Gastrocnemius medialis (tissue), 4 donors: Measurements from ENCODE around the gene CENPQ. TPM values are rescaled to one million over a fixed set of nuclear protein-coding genes. Genes with fewer than 3 reads are reported as not detected.

Experiments
- ATAC-seq, 2 donors: fragments of 150-250 bp; one replicate each; pipeline ENCODE4 v1.9.1; 2016
- DNase-seq, 2 donors: peaks; one replicate each; pipeline ENCODE4 v3.0.0-alpha.2; 2019
- H3K27ac ChIP-seq, 4 donors: fragments of 200-600 bp; sonication (generic); 1 replicate in 1 of 4; 2 replicates in 3 of 4; pipeline ENCODE4 v1.5.1; 2016 to 2018; ENCODE audit warnings: mild to moderate bottlenecking in 2 of 4, moderate library complexity in 1 of 4
- H3K27me3 ChIP-seq, 3 donors: fragments of 200-600 bp; sonication (generic) in 2 of 3; 1 replicate in 1 of 3; 2 replicates in 2 of 3; pipeline versions ENCODE4 v1.5.1 to v1.6.0; 2016 to 2019; ENCODE audit warnings: mild to moderate bottlenecking in 1 of 3, moderate library complexity in 1 of 3
- H3K36me3 ChIP-seq, 2 donors: fragments of 200-600 bp; sonication (generic) in 1 of 2; one replicate each; pipeline ENCODE4 v1.5.1; 2017 to 2018
- H3K4me1 ChIP-seq, 2 donors: fragments of 200-600 bp; sonication (generic) in 1 of 2; one replicate each; pipeline ENCODE4 v1.5.1; 2016 to 2017; ENCODE audit warnings: mild to moderate bottlenecking in 2 of 2
- H3K4me3 ChIP-seq, 4 donors: fragments of 200-600 bp; sonication (generic) in 3 of 4; 1 replicate in 1 of 4; 2 replicates in 3 of 4; pipeline ENCODE4 v1.5.1; 2016 to 2019; ENCODE audit warnings: mild to moderate bottlenecking in 2 of 4
- H3K9me3 ChIP-seq, 3 donors: fragments of 200-600 bp; sonication (generic) in 2 of 3; 1 replicate in 1 of 3; 2 replicates in 2 of 3; pipeline ENCODE4 v1.5.1; 2016 to 2019
- POLR2A ChIP-seq, 2 donors: fragments of 450-650 bp; IDR thresholded peaks; one replicate each; pipeline ENCODE4 v1.6.1; 2017; ENCODE audit warnings: antibody characterized with exemption in 2 of 2, mild to moderate bottlenecking in 2 of 2, moderate library complexity in 2 of 2
- in situ Hi-C, 4 donors: fragments of 200-750 bp; cut with MboI; loops; one replicate each; pipeline versions ENCODE4 v1.15.0 to v1.8.0; 2017; ENCODE audit warnings: low sequenced_read_pairs in 4 of 4
- intact Hi-C: fragments of 100-400 bp; cut with DNase I; formaldehyde crosslinking; loops from one replicate; pipeline ENCODE4 v1.15.1; 2023; ENCODE audit warnings: low total_unique reads
- total RNA-seq, 4 donors: library from RNA; depleted of rRNA; stranded (reverse); fragments of >200 nt; gene quantifications; one replicate each; pipeline versions ENCODE4 v1.1.0 to v1.2.3, GENCODE V29; 2016
- TF ChIP-seq, protein P1 (sequence below), 5 experiments: fragments of 450-650 bp in 3 of 5; fragments of 200-600 bp in 2 of 5; sonication (generic) in 2 of 5; IDR thresholded peaks in 4 of 5; conservative IDR thresholded peaks in 1 of 5; 1 replicate in 4 of 5; 2 replicates in 1 of 5; pipeline ENCODE4 v1.5.1; 2016 to 2019; ENCODE audit warnings: antibody characterized with exemption in 5 of 5, mild to moderate bottlenecking in 3 of 5, moderate library complexity in 3 of 5

CENPQ gene
- total RNA-seq, 4 donors from 2014 or later = 1.3 to 5.0 (median 3.5) TPM

DNA sequence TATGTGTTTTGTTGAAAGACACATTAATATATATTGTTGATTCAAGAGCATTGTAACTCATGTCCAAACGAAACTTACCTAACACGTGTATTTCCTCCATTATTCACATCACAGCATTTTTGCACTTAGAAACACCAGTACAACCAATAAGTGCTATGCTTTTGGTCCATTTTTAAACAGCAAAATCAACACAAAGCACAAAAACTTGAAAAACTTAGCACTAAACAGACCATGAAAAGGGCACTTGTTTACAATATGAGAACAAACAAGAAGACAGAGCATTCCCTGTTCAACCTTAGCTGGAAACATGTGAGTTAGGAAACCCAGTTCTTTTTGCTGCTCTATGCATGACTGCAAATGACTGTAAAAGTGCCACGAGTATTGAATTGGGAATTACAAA, 46.2 kb downstream of the CENPQ start:
- DNase-seq (no peak), ATAC-seq (no peak)
- in situ Hi-C loops (no loop called here), intact Hi-C loops (no loop called here)
- no peak overlapping the region for H3K27ac ChIP-seq
- no peak for TF ChIP-seq POLR2A (IDR thresholded peaks at IDR 0.05)
- TF ChIP-seq, protein P1, sequence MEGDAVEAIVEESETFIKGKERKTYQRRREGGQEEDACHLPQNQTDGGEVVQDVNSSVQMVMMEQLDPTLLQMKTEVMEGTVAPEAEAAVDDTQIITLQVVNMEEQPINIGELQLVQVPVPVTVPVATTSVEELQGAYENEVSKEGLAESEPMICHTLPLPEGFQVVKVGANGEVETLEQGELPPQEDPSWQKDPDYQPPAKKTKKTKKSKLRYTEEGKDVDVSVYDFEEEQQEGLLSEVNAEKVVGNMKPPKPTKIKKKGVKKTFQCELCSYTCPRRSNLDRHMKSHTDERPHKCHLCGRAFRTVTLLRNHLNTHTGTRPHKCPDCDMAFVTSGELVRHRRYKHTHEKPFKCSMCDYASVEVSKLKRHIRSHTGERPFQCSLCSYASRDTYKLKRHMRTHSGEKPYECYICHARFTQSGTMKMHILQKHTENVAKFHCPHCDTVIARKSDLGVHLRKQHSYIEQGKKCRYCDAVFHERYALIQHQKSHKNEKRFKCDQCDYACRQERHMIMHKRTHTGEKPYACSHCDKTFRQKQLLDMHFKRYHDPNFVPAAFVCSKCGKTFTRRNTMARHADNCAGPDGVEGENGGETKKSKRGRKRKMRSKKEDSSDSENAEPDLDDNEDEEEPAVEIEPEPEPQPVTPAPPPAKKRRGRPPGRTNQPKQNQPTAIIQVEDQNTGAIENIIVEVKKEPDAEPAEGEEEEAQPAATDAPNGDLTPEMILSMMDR (IDR thresholded peaks at IDR 0.05 in 4 of 5, conservative IDR thresholded peaks at IDR 0.05 in 1 of 5) = no peak
- H3K9me3 ChIP-seq = no peaks in the 10 kb centered on the region
- H3K36me3 ChIP-seq = no peaks in the 10 kb centered on the region
- H3K4me3 ChIP-seq = no peak overlapping the region
- no peaks in the 10 kb centered on the region for H3K27me3 ChIP-seq
- H3K4me1 ChIP-seq = no peaks in the 10 kb centered on the region

DNA sequence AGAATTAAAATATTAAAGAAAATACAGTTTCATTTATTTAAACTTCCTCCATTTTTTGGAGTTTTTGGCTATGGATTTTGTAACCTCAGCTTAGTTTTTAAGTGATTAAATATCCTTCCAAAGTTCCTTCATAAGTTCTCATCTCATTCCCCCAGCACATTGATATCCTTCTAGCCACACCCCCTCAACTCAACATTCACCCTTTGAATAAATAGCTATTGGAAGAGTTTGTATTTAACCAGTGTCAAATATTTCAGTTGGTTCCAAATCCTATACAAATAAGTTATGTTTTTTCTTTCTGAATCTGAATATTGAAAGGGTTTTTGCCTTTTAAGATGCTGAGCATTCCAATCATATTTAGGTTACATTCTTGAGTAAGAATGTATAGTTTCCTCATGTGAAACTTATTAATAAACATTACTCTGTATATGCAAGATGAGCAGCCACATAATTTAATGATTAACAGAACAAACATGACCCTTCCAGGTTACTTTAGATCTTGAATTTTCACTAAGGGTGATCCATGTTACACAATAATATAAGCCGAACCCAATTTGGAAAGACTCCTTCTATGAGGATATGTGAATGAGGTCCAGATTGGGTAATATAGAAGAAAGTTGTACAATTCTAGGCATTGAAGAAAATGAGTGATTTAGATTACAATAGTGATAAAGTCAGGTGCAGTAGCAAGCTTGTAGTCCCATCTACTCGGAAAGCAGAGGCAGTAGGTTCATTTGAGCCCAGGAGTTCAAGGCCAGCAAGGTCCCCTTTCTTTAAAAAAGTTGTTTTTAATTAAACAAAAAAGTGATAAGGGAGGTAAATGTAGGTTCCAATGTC, 50.2 kb downstream of the CENPQ start:
- intact Hi-C loops = no loop called here
- H3K27me3 ChIP-seq = no peaks in the 10 kb centered on the region
- no peak overlapping the region for H3K27ac ChIP-seq
- DNase-seq (no peak), ATAC-seq (no peak)
- H3K36me3 ChIP-seq = no peaks in the 10 kb centered on the region
- in situ Hi-C loops = no loop called here
- TF ChIP-seq POLR2A (IDR thresholded peaks at IDR 0.05) = no peak
- TF ChIP-seq, protein P1 (IDR thresholded peaks at IDR 0.05 in 4 of 5, conservative IDR thresholded peaks at IDR 0.05 in 1 of 5) = no peak
- H3K9me3 ChIP-seq = no peaks in the 10 kb centered on the region
- no peak overlapping the region for H3K4me3 ChIP-seq
- no peaks in the 10 kb centered on the region for H3K4me1 ChIP-seq

DNA sequence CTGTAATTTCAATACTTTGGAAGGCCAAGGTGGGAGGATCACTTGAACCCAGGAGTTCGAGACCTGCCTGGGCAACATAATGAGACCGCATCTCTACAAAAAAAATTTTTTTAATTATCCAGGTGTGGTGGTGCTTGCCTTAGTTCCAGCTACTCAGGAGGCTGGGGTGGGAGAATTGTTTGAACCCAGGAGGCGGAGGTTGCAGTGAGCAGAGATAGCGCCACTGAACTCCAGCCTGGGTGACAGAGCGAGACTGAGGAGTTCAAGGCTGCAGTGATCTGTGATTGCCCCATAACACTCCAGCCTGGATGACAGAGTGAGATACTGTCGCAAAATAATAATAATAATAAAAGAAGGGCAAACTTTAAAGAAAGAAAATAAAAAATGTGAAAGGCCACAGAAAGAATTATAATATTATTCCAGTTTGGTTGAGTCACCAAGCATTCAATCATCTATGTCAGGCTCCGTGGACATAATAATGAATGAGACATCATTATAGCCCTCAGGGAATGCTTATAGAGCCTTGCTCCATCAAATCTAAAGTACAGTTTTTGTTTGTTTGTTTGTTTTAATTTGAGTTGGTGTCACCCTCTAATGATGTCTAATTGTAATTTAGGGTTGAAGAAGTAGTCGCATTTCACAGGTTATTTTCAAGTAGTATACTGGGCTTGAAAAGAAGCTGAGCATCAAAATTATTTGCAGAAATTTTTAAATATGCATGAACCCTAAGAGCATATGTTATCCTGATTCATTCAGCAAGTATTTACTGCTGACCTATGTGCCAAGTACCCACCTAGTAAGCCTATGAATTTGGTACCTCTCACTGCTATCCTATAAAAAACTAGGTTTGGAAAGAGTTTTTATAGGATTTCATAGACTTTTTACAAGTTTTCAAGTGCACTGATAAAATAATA, 51.7 kb downstream of the CENPQ start:
- in situ Hi-C loops = no loop called here

DNA sequence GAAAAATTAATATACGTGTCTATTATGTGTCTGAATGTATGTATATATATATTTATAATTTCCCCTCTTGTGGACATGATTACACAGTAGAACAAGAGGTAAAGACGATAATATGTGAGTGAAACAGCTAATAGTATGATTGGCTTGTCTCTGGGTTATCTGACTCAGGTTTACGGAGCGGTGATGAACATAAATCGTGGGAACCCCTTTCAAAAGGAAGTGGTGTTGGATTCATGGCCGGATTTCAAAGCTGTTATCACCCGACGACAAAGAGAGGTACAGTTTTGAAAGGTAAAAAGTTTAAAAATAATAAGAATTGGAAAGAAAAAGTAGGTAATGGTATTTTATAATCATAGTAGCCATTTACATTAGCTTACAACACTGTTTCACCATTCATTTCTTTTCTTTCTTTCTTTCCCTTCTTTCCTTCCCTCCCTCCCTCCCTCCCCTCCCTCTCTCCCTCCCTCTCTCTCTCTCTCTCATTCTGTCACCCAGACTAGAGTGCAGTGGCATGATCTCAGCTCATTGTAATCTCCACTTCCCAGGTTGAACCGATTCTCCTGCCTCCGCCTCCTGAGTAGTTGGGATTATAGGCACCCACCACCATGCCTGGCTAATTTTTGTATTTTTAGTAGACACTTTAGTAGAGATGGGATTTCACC, 52.4 kb downstream of the CENPQ start:
- TF ChIP-seq, protein P1 (IDR thresholded peaks at IDR 0.05 in 4 of 5, conservative IDR thresholded peaks at IDR 0.05 in 1 of 5) = no peak
- no peak for TF ChIP-seq POLR2A (IDR thresholded peaks at IDR 0.05)
- no peak overlapping the region for H3K4me3 ChIP-seq
- DNase-seq = no peak
- no peaks in the 10 kb centered on the region for H3K27me3 ChIP-seq
- no peak overlapping the region for H3K27ac ChIP-seq
- H3K36me3 ChIP-seq = no peaks in the 10 kb centered on the region
- no peak for ATAC-seq
- in situ Hi-C loops = no loop called here
- intact Hi-C loops = no loop called here
- no peaks in the 10 kb centered on the region for H3K4me1 ChIP-seq
- H3K9me3 ChIP-seq = no peaks in the 10 kb centered on the region

More for the DNA sequence above, 51.7 kb downstream of the CENPQ start:
- ATAC-seq (no peak), DNase-seq (no peak)
- no peaks in the 10 kb centered on the region for H3K27me3 ChIP-seq
- TF ChIP-seq, protein P1 (IDR thresholded peaks at IDR 0.05 in 4 of 5, conservative IDR thresholded peaks at IDR 0.05 in 1 of 5) = no peak
- TF ChIP-seq POLR2A (IDR thresholded peaks at IDR 0.05) = no peak
- H3K9me3 ChIP-seq = no peaks in the 10 kb centered on the region
- no peak overlapping the region for H3K27ac ChIP-seq
- H3K4me1 ChIP-seq = no peaks in the 10 kb centered on the region
- H3K4me3 ChIP-seq = no peak overlapping the region
- intact Hi-C loops = no loop called here
- no peaks in the 10 kb centered on the region for H3K36me3 ChIP-seq
